ENCODE results near the gene CST11.

The CST11 gene

DNA sequence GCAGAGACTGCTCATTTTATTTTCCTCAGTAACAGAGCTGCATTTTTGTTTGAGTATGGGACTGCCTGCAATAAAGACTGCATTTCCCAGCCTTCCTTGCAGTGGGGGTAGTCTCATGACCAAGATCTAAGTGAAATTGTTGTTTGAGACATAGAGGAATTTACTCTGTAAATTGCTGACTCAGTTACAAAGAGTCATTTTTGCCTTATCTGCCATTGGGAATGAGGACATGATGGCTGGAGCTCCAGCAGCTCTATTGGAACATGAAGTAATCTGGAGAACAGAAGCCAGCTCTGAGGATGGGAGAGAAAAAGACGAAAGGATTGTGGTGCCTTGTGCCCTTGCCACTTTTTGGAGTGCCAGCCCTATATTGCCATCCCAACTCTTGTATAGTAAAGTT, 2.1 kb upstream of the CST11 start:
- no peak overlapping the region for H3K4me3 ChIP-seq (ENCODE audit: low read depth, low read length)

DNA sequence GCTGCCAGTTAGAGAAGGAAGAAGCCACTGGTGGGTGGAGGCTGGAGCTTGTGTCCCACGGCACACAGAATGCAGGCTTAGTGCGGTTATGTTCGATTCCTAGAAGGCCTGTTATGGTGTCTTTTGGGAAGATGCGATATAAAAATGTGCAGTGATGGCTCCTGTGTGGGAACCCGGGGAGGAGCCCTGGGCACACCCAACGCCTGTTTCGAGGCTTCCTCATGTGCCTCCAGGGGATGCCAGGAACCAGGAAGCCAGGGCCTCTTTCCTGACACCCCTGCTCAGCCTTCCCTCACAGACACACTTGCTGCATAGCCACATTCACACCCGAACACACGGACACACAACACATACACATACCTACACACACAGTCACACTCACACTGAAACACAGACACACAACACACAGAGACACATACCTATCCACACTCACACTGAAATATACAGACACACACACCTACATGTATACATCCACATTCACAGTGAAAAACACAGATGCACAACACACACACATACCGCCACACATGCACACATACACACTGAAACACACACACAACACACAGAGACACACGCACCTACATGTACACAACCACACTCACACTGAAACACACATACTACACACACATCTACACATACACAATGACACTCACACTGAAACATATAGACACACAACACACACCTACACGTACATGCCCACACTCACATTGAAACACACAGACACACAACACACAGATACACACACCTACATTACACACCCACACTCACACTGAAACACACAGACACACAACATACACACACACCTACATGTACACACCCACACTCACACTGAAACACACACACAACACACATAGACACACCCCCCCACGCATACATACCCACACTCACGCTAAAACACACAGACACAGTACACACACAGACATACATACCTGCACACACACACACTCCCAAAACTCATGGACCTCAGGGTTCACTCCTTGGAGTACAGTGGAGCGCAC, 1.2 kb upstream of the CST11 start:
- no peak overlapping the region for H3K4me3 ChIP-seq (ENCODE audit: low read depth, low read length)

DNA sequence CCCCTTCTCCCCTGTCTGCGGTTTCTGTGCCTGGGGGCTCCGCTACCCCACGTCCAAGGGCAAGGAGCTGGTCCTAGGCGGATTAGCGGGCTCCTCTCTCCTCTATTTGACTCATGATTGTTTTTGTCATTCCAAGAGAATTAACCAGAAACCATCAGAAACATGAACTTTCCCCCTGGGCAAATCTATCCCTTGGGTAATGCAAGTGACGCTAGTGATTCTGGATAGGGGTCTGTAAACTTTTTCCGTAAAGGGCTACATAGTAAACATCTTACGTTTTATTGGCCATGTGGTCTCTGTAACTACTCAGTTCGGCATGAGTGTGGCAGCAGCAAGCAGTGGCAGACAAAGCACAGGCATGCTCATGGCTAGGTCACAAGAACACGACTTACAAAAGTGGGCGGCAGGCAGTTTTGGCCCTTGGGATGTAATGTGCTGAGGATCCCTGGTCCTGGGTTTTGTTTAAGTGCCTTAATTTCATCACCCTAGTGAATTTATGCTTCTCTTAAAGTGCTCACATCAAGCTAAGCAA, 654 bp downstream of the CST11 start:
- H3K4me3 ChIP-seq (ENCODE audit: low read depth, low read length), result no peak overlapping the region

DNA sequence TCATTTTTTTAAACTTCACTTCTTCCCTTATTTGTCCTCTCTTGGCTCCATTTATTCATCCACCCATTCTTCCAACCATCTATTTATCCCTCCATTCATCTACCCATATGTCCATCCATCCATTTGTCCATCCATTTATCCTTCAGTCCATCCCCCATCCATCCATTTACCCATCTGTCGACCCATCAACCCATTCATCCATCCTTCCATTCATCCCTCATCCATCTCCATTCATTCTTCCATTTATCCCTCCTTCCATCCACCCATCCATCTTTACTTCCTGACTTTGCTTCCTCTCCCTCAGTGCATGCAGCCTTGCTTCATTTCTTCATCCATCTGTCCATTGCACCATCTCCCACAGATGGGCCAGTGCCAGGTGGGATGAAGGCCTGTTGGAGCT, 1.8 kb downstream of the CST11 start:
- no peak overlapping the region for H3K4me3 ChIP-seq (ENCODE audit: low read depth, low read length)

DNA sequence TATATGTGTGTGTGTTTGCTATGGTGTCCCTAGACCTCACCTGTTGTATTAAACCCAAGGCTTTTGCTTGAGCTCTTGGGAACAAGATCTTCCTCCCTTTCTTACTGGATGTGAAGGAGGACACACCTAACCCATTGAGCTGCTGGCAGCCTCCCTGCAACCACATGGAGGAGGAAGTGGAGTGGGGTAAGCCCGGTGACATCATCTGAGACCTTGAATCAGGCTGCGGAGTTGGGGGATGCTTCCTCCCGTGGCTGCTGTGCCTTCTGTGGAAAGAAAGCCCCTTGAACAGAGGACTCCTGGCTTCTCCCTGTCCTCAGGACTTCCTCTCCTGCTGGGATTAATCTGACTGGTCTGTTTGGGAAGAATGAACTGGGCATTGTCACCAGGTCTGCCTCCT, 3.3 kb downstream of the CST11 start:
- H3K4me3 ChIP-seq (ENCODE audit: low read depth, low read length), result no peak overlapping the region

DNA sequence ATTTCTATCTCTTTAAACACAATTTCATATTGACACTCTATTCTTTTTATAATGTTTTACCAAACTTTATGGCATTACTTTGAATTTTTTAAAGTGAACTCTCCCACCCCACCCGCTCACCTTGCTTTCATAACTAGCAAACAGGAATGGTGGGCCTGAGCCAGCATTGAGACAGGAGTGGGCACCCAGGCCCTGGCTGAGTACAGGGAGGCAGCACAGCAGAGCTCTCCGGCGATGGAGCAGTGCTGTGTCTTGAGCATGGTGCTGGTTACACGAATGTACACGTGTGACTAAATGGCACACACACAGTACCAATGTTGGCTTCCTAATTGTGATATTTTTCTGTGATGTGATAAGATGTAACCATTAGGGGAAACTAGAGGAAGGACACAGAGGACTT, 4.5 kb downstream of the CST11 start:
- H3K4me3 ChIP-seq (ENCODE audit: low read depth, low read length), result no peak overlapping the region

DNA sequence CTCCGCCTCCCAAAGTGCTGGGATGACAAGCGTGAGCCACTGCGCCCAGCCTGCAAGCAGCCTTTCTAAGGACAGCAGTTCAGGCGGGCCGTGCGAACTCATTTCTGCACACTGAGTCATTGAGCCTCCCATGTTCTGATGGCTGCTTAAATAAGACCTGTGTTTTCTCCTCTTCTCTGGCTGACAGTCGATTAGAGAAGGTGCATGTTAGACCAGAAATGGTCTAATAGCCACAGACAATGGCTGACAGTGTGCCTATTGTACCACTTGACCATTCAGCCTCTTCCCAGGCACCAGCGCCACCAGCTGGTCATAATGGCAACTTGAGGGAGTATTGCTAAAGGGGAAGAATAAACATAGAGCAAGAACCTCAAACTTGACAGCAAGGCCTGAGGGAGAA, 6.2 kb downstream of the CST11 start:
- H3K4me3 ChIP-seq (ENCODE audit: low read depth, low read length), result no peak overlapping the region

DNA sequence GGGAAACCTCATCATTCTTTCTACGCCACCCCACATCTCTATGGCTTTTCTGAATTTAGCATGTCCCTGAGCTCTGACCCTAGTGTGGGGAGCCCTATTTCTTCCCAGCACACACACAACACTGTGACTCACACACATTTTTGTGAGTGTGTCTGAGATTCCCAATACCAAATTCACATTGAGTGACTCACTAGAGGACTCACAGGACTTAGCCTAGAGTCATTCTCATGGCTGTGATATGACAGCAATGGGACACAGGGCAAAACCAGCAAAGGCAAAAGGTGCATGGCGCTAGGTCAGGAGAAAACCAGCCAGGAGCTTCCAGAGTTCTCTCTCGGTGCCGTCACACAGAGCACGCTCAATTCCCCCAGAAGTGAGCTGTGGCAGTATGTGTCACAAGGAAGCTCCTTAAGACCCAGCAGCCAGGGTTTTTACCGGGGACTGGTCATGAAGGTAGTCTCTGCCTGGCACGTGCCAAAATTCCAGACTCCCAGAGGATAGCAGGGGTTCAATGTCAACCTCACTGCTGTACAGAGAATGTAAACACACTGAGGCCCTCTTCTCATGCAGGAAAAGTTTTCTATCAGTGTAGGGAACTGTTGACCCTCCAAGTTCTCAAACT, 7.0 kb downstream of the CST11 start:
- no peak overlapping the region for H3K4me3 ChIP-seq (ENCODE audit: low read depth, low read length)

DNA sequence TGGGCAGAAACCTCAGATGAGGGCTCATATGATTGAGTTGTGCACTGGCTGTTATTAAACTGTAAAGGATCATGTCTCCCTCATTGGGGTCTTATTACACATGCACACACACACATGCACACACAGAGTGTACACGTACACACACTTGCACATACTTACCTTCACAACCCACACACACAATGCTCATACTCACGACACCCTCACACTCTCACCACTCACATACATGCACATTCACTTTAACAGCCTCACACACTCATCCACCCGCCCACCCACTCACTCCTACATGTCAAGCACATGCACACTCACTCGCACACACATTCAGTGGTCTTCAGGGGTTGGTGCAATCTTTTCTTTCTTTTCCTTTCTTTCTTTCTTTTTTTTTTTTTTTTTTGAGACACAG, 7.8 kb downstream of the CST11 start:
- H3K4me3 ChIP-seq (ENCODE audit: low read depth, low read length), result no peak overlapping the region

DNA sequence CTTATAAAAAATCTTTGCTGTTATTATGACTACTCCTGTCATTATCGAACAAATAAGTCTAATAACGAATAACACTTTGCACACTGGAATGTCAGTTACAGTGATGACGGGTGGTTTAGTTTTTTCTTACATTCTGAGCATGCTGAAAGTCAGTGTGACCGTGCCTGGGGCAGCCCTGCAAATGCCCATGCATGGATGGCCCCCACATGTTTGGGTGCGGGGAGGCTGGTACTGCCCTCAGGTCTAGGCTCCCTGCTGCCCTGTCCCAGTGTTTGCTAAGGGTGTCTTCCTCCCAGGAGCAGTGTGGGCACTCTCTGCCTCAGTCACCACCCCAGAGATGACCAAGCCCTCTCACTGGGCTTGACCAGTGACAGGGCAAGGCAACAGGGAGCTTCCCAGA, 10.2 kb downstream of the CST11 start:
- H3K4me3 ChIP-seq (ENCODE audit: low read depth, low read length), result no peak overlapping the region

DNA sequence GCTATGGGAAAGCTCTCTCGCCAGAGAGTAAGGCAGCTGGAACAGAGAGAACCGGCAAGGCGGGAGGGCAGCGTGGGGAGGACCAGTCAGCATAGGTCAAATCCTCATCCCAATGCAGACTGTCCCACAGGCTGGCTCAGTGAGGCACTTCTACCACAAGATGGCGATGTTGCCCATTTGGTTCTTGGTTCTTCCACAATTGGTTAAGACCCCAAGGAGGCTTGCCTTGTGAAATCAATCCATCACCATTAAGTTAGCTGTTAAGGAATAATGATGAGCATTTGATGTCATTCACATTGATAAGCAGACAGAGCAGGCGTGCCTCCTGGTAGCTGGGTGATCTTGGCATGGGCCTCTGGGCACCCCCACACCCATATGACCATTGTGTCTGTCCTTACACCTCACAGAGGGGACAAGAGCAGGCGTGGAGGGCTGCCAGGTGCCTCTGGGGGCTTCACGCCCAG, 10.8 kb downstream of the CST11 start:
- H3K4me3 ChIP-seq (ENCODE audit: low read depth, low read length), result no peak overlapping the region

DNA sequence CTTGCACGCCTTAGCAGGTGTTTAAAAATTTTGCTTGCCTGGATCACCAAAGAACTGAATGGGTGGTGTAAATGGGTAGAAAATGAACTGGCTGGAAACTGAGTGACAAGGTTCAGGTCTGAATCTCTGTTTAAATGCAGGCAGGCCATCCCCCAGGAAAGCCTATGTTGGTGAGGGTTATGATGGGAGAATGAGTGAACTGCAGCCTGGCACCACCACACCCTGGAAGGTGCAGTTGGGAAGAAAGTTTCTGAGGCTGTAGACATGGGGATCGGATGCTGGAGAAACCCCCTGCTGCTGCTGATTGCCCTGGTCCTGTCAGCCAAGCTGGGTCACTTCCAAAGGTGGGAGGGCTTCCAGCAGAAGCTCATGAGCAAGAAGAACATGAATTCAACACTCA, 12.7 kb downstream of the CST11 start:
- no peak overlapping the region for H3K4me3 ChIP-seq (ENCODE audit: low read depth, low read length)

DNA sequence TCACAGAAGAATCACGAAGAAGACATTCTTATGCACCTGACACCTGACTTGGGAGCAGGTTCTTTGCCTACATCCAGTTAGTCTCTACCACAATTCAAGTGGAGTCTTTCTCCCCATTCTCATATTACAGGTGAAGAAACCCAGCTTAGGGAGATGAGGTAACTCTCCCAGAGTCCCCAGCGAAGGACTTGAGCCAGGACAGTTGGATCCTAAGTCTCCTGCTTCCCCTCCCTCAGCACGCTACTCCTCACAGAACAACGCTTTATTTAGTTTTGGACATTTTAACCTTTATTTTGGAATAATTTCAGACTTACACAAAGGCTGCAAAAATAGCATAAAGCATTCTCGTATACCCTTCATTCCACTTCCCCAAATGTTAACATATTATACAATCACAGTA, 14.0 kb downstream of the CST11 start:
- H3K4me3 ChIP-seq (ENCODE audit: low read depth, low read length), result no peak overlapping the region

DNA sequence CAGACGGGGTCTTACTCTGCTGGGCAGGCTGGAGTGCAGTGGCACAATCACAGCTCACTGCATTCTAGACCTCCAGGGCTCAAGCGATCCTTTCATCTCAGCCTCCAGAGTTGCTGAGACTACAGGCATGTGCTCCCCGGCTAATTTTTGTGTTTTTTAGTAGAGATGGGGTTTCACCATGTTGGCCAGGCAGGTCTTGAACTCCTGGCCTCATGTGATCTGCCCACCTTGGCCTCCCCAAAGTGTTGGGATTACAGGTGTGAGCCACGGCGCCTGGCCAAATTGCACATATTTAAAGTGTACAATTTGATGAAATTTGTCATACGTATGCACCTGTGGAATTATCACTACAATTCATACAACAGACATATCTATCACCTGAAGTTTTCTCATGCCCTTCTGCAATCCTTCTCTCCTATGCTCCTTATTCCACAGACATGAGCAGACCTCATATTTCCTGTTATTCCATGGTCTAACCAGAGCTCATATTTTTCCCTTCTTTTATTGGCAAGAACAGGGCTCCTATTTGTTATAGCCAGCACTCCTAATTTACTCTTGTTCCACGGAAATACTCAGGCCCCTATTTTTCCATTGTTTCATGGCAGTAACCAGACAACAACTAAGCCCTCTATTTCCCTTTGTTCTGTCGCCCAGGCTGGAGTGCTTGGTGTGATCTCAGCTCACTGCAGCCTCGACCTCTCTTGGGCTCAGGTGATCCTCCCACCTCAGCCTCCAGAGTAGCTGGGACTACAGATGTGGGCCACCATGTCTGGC, 15.4 kb downstream of the CST11 start:
- no peak overlapping the region for H3K4me3 ChIP-seq (ENCODE audit: low read depth, low read length)

DNA sequence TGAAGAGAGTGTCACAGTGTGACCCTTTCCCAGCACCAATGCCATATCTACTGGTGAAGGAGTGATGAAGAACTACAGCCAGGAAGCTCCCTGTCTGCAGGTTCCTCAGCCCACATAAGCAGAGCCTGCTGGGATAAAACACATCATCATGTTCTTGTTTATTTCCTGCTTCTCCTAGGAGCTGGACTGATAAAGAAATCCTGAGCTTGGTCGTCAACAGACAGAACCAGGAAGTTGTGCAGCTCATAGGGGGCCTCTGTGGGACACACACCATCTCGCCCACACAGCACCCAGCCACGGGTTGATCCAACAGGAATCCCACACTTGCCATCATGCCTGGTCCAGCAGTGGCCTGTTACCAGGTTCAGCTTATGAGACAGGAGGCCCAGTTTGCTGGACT, 16.0 kb downstream of the CST11 start:
- H3K4me3 ChIP-seq (ENCODE audit: low read depth, low read length), result no peak overlapping the region

DNA sequence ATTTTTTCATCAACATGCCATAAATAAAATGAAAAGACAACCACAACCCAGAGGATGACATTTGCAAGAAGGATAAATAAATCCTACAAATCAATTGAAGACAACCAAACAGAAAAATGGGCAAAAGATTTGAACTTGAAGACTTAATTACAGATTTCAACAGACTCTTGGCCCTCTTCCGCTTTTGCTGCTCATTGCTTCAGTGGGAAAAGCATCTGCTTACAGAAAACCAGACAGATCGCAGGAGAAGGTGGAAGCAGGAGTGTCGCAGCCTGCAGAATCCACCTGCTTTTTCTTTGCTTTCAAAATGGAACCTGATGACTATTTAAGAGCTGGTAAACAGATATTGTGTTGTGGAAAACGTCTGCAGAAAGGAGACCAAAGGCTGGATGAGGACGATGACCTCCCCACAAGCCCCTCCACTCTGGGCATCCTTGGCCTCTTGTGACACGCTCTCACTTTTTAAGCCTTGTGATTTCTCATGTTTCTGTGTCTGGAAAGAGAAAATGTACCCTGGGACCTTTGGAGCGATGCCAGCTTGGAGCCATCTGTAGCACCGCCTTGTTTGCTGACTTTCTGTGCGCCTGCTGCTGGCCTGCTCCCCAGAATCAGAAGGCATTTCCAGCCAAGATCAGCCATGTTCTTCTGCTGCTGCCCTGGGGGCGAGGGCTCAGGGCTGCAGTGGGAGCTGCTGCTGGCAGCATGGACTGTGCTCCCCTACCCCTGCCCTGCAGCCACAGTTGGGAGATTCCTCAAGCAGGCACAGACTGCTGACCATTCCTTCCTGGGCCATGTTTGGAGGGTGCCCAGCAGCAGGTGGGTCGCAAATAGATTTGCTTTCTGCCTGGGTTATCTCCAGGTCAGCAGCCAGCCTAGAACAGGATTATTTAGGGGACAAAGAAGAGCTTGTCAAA, 16.8 kb downstream of the CST11 start:
- H3K4me3 ChIP-seq (ENCODE audit: low read depth, low read length), result no peak overlapping the region

DNA sequence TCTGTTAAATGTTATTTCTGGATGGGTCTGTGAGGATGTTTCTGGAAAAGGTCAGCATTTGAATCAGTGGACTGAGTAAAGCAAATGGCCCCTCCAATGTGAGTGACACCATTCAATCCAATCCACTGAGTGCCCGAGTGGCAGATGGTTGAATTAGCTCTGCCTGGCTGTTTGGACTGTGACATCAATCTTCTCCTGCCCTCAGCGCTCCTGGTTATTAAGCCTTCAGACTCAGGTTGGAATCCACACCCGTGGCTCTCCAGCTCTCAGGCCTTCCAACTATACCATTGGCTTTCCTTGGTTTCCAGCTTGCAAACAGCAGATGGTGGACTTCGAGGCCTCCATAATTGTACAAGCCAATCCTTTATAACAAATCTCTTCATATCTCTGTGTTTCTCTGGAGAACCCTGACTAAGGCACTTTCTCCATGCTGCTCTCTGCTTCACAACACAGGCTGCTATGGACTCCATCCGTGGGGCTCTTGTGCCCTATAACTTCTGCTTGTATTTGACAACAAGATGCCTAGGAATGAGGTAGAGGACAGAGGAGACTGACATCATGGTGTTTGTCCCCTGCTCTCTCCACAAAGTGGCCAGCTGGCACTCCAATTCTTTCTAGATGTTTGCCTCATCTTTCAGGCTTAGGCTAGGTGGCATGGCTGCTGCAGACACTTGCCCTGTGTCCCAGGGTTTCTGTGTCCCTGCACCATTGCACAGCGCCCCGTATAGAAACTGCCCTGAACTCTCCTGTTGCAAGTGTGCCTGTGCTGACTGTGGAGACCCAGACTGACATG, 18.0 kb downstream of the CST11 start:
- no peak overlapping the region for H3K4me3 ChIP-seq (ENCODE audit: low read depth, low read length)

DNA sequence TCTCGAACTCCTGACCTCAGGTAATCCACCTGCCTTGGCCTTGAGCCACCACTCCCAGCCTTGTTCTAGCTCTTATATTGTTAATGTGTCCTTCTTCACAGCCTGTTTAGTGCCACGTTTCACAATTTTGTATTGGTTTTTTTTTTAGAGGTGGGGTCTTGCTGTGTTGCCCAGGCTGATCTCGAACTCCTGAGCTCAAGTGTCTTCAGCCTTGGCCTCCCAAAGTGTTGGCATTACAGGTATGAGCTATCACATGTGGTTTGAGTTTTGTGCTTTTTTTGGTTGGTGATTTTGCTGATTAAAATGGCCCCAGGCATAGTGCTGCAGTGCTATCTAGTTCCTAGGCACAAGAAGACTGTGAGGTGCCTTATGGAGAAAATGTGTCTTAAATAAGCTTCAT, 19.0 kb downstream of the CST11 start:
- H3K4me3 ChIP-seq (ENCODE audit: low read depth, low read length), result no peak overlapping the region

DNA sequence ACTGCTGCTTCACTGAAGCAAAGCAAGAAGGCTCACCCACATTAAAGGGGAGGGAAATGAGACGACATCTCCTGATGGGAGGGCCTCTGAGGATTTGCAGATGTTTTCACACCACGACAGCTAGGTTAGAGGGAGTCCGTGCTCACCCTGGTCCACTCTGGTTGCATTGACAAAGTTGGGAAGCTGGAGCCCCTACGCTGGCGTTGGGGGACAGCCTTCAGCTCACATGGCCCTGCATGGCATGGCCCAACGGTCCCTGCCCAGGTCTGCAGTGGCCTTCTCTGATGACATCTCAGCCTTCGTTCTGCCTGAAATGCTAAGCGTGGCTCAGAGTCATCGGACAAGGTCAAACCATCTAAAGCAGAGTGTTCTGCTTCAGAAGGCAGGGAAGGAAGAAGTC, 27.5 kb downstream of the CST11 start:
- H3K4me3 ChIP-seq (ENCODE audit: low read depth, low read length), result no peak overlapping the region
